ENCODE results near the gene DCUN1D2. TPM values are rescaled to one million over a fixed set of nuclear protein-coding genes. Genes with fewer than 3 reads are reported as not detected.

DCUN1D2 gene
- total RNA-seq, 2 experiments from 2014 or later, result 9.2 to 16.5 TPM

DNA sequence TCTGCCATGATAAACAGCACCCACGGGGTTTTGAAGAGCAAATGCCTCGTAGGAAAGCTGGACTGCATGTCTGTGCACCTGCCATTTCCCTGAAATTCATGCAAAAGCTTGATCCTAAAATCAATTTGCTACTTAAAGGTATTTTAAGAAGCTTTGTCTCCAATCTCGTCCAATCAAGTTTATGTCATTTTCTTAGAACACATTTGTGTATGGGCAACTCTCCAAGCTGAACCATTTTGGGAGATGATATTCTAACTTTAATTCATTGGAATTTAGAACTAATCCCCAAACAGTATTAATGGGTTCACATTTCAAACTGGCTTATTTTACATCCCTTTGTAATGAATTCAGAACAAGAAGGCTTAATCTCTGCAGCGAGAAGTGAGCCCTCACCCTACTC, 38.0 kb downstream of the DCUN1D2 start:
- Histone ChIP-seq H3K9me3 (ENCODE audit: low read length) (no peaks in the 10 kb centered on the region), H3K27ac (ENCODE audit: low read depth, low read length, poor library complexity, severe bottlenecking) (no peak overlapping the region), H2AFZ (ENCODE audit: low read length) (no peak overlapping the region), H3K4me3 (ENCODE audit: low read depth, low read length, poor library complexity, severe bottlenecking) (no peak overlapping the region), H3K36me3 (ENCODE audit: insufficient read depth, low read length) (peaks cover 9% of the 10 kb centered on the region), H3K79me2 (ENCODE audit: insufficient read depth, low read depth, low read length) (peaks cover 11% of the 10 kb centered on the region; the same call in 1 of the 2 replicates), H3K4me2 (ENCODE audit: low read length) (no peak overlapping the region), H4K20me1 (ENCODE audit: insufficient read depth, low read length) (no peaks in the 10 kb centered on the region), H3K4me1 (ENCODE audit: insufficient read depth, low read length, poor library complexity, severe bottlenecking) (peaks cover 21% of the 10 kb centered on the region), H3K9me2 (ENCODE audit: insufficient read depth, low read length) (no peaks in the 10 kb centered on the region)
- CTCF ChIA-PET (ENCODE audit: unreplicated experiment), result interaction anchor here (0.6 to 1.2 kb wide), 3 partner anchors 11 to 110 kb away, joined by 3 read pairs; no protein-coding TSS in a partner anchor
- TF ChIP-seq EZH2phosphoT487 (IDR thresholded peaks at IDR 0.05; ENCODE audit: borderline replicate concordance, low read depth, low read length) (no peak), CTCF (conservative IDR thresholded peaks at IDR 0.05; ENCODE audit: low read length) (no peak)
- intact Hi-C loops (cut with micrococcal nuclease; ENCODE audit: unreplicated experiment), result no loop called here
- POLR2A ChIA-PET, result no interaction called here
- DNase-seq (ENCODE audit: low spot score), result no peak
- no TSS peak for BruUV-seq (replicated peaks)

GRCh38 chr13:113451951-113452421, 38.5 kb downstream of the DCUN1D2 start:
- intact Hi-C loops (cut with micrococcal nuclease; ENCODE audit: unreplicated experiment), result loop anchor here (2.0 kb wide), 1 partner anchor 509 kb away; no protein-coding TSS in a partner anchor
- Histone ChIP-seq H3K4me1 (ENCODE audit: insufficient read depth, low read length, poor library complexity, severe bottlenecking) (peaks cover 25% of the 10 kb centered on the region), H3K79me2 (ENCODE audit: insufficient read depth, low read depth, low read length) (peaks cover 12% of the 10 kb centered on the region; the same call in 1 of the 2 replicates), H3K9me2 (ENCODE audit: insufficient read depth, low read length) (no peaks in the 10 kb centered on the region), H4K20me1 (ENCODE audit: insufficient read depth, low read length) (no peaks in the 10 kb centered on the region), H3K4me3 (ENCODE audit: low read depth, low read length, poor library complexity, severe bottlenecking) (no peak overlapping the region), H3K36me3 (ENCODE audit: insufficient read depth, low read length) (peaks cover 13% of the 10 kb centered on the region), H3K27ac (ENCODE audit: low read depth, low read length, poor library complexity, severe bottlenecking) (no peak overlapping the region), H3K9me3 (ENCODE audit: low read length) (no peaks in the 10 kb centered on the region), H2AFZ (ENCODE audit: low read length) (no peak overlapping the region), H3K4me2 (ENCODE audit: low read length) (no peak overlapping the region)
- DNase-seq (ENCODE audit: low spot score), result no peak
- no TSS peak for BruUV-seq (replicated peaks)
- POLR2A ChIA-PET, result interaction anchor here (0.6 kb wide), 1 partner anchor 242 kb away, joined by 3 read pairs; no protein-coding TSS in a partner anchor
- TF ChIP-seq CTCF (conservative IDR thresholded peaks at IDR 0.05; ENCODE audit: low read length) (no peak), EZH2phosphoT487 (IDR thresholded peaks at IDR 0.05; ENCODE audit: borderline replicate concordance, low read depth, low read length) (no peak)
- CTCF ChIA-PET (ENCODE audit: unreplicated experiment), result interaction anchor here (0.6 to 1.2 kb wide), 3 partner anchors 11 to 111 kb away, joined by 3 read pairs; no protein-coding TSS in a partner anchor
